ENCODE data around the gene MAGEC1. TPM values are rescaled to one million over a fixed set of nuclear protein-coding genes. Genes with fewer than 3 reads are reported as not detected.

Gene MAGEC1
- total and polyA plus RNA-seq, 2 of the 4 experiments (the other 2 are of a cell fraction), result not detected

- H2AK9ac ChIP-seq (replicated peaks; ENCODE audit: low read depth, low read length, poor library complexity), result no peak overlapping the region
- no peak overlapping the region for H3K23ac ChIP-seq (ENCODE audit: low read depth, low read length)
- H3K4me3 ChIP-seq (ENCODE audit: insufficient read depth, low read depth, low read length), result no peak overlapping the region
- ATAC-seq (ENCODE audit: low read depth), result no peak
- ChIA-PET POLR2A (ENCODE audit: unreplicated experiment) (no interaction called here), CTCF (no interaction called here)
- H3K4me1 ChIP-seq (ENCODE audit: control insufficient read depth, insufficient read depth, low read length), result no peaks in the 10 kb centered on the region
- no peak overlapping the region for H3K4me2 ChIP-seq (ENCODE audit: low read depth, low read length)
- H2AFZ ChIP-seq (replicated peaks; ENCODE audit: low read length, poor library complexity), result no peak overlapping the region
- H3K27ac ChIP-seq (ENCODE audit: insufficient read depth, low read length), result no peak overlapping the region
- H4K5ac ChIP-seq (ENCODE audit: low read depth, low read length), result no peak overlapping the region
- intact Hi-C loops (cut with micrococcal nuclease), result no loop called here
- no peak overlapping the region for H3K56ac ChIP-seq (ENCODE audit: extremely low read depth, insufficient read depth, low read length)
- no peak overlapping the region for H3K4ac ChIP-seq (ENCODE audit: low read depth, low read length)
- no peaks in the 10 kb centered on the region for H3K36me3 ChIP-seq (ENCODE audit: control insufficient read depth, insufficient read depth, low read length)
- in situ Hi-C loops (cut with MboI; ENCODE audit: low sequenced_read_pairs), result no loop called here
- no peaks in the 10 kb centered on the region for H4K20me1 ChIP-seq (ENCODE audit: insufficient read depth, low read length)
- no peaks in the 10 kb centered on the region for H3K9me1 ChIP-seq (ENCODE audit: insufficient read depth, low read length)
- H2BK20ac ChIP-seq (ENCODE audit: low read depth, low read length), result no peak overlapping the region
- H4K8ac ChIP-seq (ENCODE audit: low read depth in 2 of 2, low read length in 2 of 2), result no peak overlapping the region
- H3K18ac ChIP-seq (ENCODE audit: low read depth, low read length), result no peak overlapping the region
- H2BK5ac ChIP-seq (ENCODE audit: low read depth, low read length, poor library complexity, severe bottlenecking), result no peak overlapping the region
- no peak overlapping the region for H3K14ac ChIP-seq (replicated peaks; ENCODE audit: low read depth, low read length)
- WGBS, 2 experiments (ENCODE audit: extremely low coverage in 2 of 2, insufficient read length in 1 of 2), result no CpG with 5 or more reads among the region's 2 CpGs
- no peak overlapping the region for H4K91ac ChIP-seq (ENCODE audit: insufficient read depth, low read depth, low read length)
- no peak for DNase-seq
- H3K9me3 ChIP-seq (ENCODE audit: control insufficient read depth, insufficient read depth, low read length), result peaks cover 2% of the 10 kb centered on the region; the same call in 1 of the 2 replicates
- H3K27me3 ChIP-seq (ENCODE audit: control insufficient read depth, insufficient read depth, low read length), result no peaks in the 10 kb centered on the region
- BruUV-seq (replicated peaks), result no TSS peak
- TF ChIP-seq FOS (IDR thresholded peaks at IDR 0.05; ENCODE audit: low read depth, low read length), result no peak
- TF ChIP-seq USF2 (IDR thresholded peaks at IDR 0.05; ENCODE audit: low read depth, low read length), result no peak
- no peak for TF ChIP-seq MAFK (IDR thresholded peaks at IDR 0.05; ENCODE audit: low read depth, low read length)
- TF ChIP-seq POLR2A (IDR thresholded peaks at IDR 0.05; ENCODE audit: low read depth, low read length), result no peak
- TF ChIP-seq SMC3 (IDR thresholded peaks at IDR 0.05; ENCODE audit: low read depth, low read length), result no peak
- TF ChIP-seq RCOR1 (IDR thresholded peaks at IDR 0.05; ENCODE audit: insufficient replicate concordance, low read length), result no peak
- no peak for TF ChIP-seq NFE2L2 (IDR thresholded peaks at IDR 0.05; ENCODE audit: low read depth, low read length)
- no peak for TF ChIP-seq MAZ (IDR thresholded peaks at IDR 0.05; ENCODE audit: borderline replicate concordance, low read depth, low read length)
- no peak for TF ChIP-seq BHLHE40 (IDR thresholded peaks at IDR 0.05; ENCODE audit: low read depth, low read length)
- TF ChIP-seq RAD21 (IDR thresholded peaks at IDR 0.05; ENCODE audit: low read length), result no peak
- no peak for TF ChIP-seq MXI1 (IDR thresholded peaks at IDR 0.05; ENCODE audit: borderline replicate concordance, low read depth, low read length)
- TF ChIP-seq CTCF (conservative IDR thresholded peaks at IDR 0.05; ENCODE audit: low read depth, low read length), result no peak
- TF ChIP-seq CEBPB (IDR thresholded peaks at IDR 0.05; ENCODE audit: low read depth, low read length), result no peak
- TF ChIP-seq ELK1 (IDR thresholded peaks at IDR 0.05; ENCODE audit: borderline replicate concordance, low read depth, low read length), result no peak
- no peak for TF ChIP-seq RFX5 (IDR thresholded peaks at IDR 0.05; ENCODE audit: low read depth, low read length)
- TF ChIP-seq CHD1 (IDR thresholded peaks at IDR 0.05; ENCODE audit: low read depth, low read length), result no peak
- dilution Hi-C loops (cut with HindIII; ENCODE audit: low sequenced_read_pairs, unreplicated experiment), result no loop called here
- H3K79me1 ChIP-seq (ENCODE audit: low read depth in 1 of 2, low read length in 2 of 2), result no peaks in the 10 kb centered on the region
- no peak overlapping the region for H2BK120ac ChIP-seq (ENCODE audit: low read depth, low read length)
- no peak overlapping the region for H3K9ac ChIP-seq (ENCODE audit: low read depth, low read length)
- no peak overlapping the region for H2AK5ac ChIP-seq (ENCODE audit: low read depth, low read length)
- H2BK15ac ChIP-seq (ENCODE audit: low read depth, low read length), result no peak overlapping the region
Measured at GRCh38 chrX:141934059-141934641, 30.5 kb downstream of the MAGEC1 start.

All from IMR-90 (cell line).